ENCODE measurements around the gene ATRAID. TPM values are rescaled to one million over a fixed set of nuclear protein-coding genes. Genes with fewer than 3 reads are reported as not detected.
"Not testable (repeated sequence)": the region's sequence is repeated elsewhere in the genome, so short reads cannot be mapped to it uniquely, and the experiment has no call there.

The ATRAID gene
- total RNA-seq, 4 donors from 2014 or later = 107 to 121 (median 114) TPM

GRCh38 chr2:27171351-27171848, 40.4 kb upstream of the ATRAID start:
- no peak overlapping the region for H3K4me3 ChIP-seq (ENCODE audit: low read depth, poor library complexity, severe bottlenecking)
- no peak for DNase-seq (ENCODE audit: low spot score in 2 of 2)
- intact Hi-C loops (cut with DNase I; ENCODE audit: low total_unique reads) = no loop called here
- TF ChIP-seq POLR2A (IDR thresholded peaks at IDR 0.05) (no peak), CTCF (IDR thresholded peaks at IDR 0.05) (peak in 1 of 3 donors; percentile 24)
- 42 to 48% methylated on average over 8 of the region's 8 CpGs for WGBS, 2 donors

- no peak overlapping the region for H3K4me3 ChIP-seq (ENCODE audit: low read depth, poor library complexity, severe bottlenecking)
- intact Hi-C loops (cut with DNase I; ENCODE audit: low total_unique reads) = no loop called here
- 64 to 78% methylated on average over 6 of the region's 6 CpGs for WGBS, 2 donors
- no peak for DNase-seq (ENCODE audit: low spot score in 2 of 2)
- TF ChIP-seq CTCF (IDR thresholded peaks at IDR 0.05) (no peak), POLR2A (IDR thresholded peaks at IDR 0.05) (no peak)
These were observed 37.2 kb upstream of the ATRAID start for GRCh38 chr2:27174638-27175037.

- intact Hi-C loops (cut with DNase I; ENCODE audit: low total_unique reads) = no loop called here
- TF ChIP-seq CTCF (IDR thresholded peaks at IDR 0.05) (no peak), POLR2A (IDR thresholded peaks at IDR 0.05) (no peak)
- no peak overlapping the region for H3K4me3 ChIP-seq (ENCODE audit: low read depth, poor library complexity, severe bottlenecking)
- WGBS, 2 donors = 75% methylated on average over 8 of the region's 8 CpGs
- peak in 1 of 2 donors; percentile 35 for DNase-seq (ENCODE audit: low spot score in 2 of 2)
These were observed 36.5 kb upstream of the ATRAID start for GRCh38 chr2:27175330-27175729.

GRCh38 chr2:27175781-27176180, 36.1 kb upstream of the ATRAID start:
- intact Hi-C loops (cut with DNase I; ENCODE audit: low total_unique reads) = not testable (repeated sequence)

GRCh38 chr2:27177441-27178351, 34.1 kb upstream of the ATRAID start:
- TF ChIP-seq CTCF (IDR thresholded peaks at IDR 0.05) = no peak
- no peak for TF ChIP-seq POLR2A (IDR thresholded peaks at IDR 0.05)

More at GRCh38 chr2:27175781-27176180, 36.1 kb upstream of the ATRAID start:
- not testable (repeated sequence) for DNase-seq (ENCODE audit: low spot score in 2 of 2); H3K4me3 ChIP-seq (ENCODE audit: low read depth, poor library complexity, severe bottlenecking)
- 91 to 95% methylated on average over 4 of the region's 4 CpGs for WGBS, 2 donors

GRCh38 chr2:27178469-27178868, 33.4 kb upstream of the ATRAID start:
- 88% methylated on average over 3 of the region's 3 CpGs for WGBS, 2 donors
- intact Hi-C loops (cut with DNase I; ENCODE audit: low total_unique reads) = no loop called here
- DNase-seq (ENCODE audit: low spot score in 2 of 2) = no peak
- no peak overlapping the region for H3K4me3 ChIP-seq (ENCODE audit: low read depth, poor library complexity, severe bottlenecking)
- TF ChIP-seq CTCF (IDR thresholded peaks at IDR 0.05) (no peak), POLR2A (IDR thresholded peaks at IDR 0.05) (no peak)

More at GRCh38 chr2:27177441-27178351, 34.1 kb upstream of the ATRAID start:
- WGBS, 2 donors = 73 to 77% methylated on average over 15 of the region's 15 CpGs
- no peak for DNase-seq (ENCODE audit: low spot score in 2 of 2)
- intact Hi-C loops (cut with DNase I; ENCODE audit: low total_unique reads) = no loop called here
- no peak overlapping the region for H3K4me3 ChIP-seq (ENCODE audit: low read depth, poor library complexity, severe bottlenecking)
